VCaP (cell line): ENCODE measurements around the gene ABCA13.
A peak's percentile ranks its signal among the peaks of the same experiment; 100 is the strongest.

ENCODE experiments used
- H3K27ac ChIP-seq: fragments of 450-650 bp; 2 replicates; pipeline ENCODE4 v1.5.1; 2017
- TF ChIP-seq, protein P1 (sequence below): fragments of 450-650 bp; conservative IDR thresholded peaks from 2 replicates; pipeline ENCODE4 v1.5.1; 2017; ENCODE audit warnings: mild to moderate bottlenecking, moderate library complexity

Gene ABCA13

DNA sequence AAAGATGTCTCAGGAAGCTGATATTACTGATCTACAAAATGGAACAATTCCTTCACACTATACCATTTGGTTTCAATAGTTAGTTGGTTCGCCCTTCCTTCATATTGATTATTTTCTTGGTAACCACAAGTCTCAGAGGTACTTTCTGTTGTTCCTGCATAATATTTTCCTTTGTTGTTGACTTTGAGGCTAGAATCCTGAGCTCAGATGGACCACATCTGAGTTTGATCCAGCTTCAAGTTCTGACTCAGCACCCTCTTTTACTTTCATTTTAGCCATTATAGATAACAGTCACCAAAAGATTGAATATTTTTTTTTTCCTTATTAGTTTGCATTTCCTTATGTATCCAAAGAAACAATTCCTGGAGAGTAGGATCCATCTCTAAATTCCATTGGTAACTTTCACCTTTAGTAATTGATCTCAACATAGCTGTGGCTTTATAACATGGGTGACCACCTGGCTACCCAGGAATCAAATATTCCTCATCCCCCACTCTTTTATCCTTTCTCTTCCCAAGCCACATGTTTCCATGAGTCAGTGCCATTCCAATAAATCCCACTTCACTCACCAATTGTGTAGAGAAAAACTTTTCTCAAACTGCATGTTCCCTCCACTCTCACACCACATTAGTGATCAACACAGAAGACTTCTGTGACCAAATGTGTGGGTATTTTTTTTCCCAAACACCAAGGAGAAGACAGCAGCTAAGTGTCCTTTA lies 9.7 kb upstream of the ABCA13 start:
- TF ChIP-seq, protein P1, sequence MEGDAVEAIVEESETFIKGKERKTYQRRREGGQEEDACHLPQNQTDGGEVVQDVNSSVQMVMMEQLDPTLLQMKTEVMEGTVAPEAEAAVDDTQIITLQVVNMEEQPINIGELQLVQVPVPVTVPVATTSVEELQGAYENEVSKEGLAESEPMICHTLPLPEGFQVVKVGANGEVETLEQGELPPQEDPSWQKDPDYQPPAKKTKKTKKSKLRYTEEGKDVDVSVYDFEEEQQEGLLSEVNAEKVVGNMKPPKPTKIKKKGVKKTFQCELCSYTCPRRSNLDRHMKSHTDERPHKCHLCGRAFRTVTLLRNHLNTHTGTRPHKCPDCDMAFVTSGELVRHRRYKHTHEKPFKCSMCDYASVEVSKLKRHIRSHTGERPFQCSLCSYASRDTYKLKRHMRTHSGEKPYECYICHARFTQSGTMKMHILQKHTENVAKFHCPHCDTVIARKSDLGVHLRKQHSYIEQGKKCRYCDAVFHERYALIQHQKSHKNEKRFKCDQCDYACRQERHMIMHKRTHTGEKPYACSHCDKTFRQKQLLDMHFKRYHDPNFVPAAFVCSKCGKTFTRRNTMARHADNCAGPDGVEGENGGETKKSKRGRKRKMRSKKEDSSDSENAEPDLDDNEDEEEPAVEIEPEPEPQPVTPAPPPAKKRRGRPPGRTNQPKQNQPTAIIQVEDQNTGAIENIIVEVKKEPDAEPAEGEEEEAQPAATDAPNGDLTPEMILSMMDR: no peak
- H3K27ac ChIP-seq: no peak overlapping the region

DNA sequence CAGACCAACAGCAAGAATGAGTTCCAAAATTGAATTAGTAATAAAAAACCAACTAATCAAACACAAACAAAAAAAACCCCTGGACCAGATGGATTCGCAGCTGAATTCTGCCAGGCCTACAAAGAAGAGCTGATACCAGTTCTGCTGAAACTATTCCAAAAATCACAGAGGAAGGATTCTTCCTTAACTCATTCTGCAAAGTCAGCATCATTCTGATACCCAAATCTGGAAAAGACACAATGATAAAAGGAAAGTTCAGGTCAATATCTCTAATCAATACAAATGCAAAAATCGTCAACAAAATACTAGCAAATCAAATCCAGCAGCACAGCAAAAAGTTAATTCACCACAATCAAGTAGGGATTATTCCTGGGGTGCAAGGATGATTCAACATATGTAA lies 6.1 kb upstream of the ABCA13 start:
- TF ChIP-seq, protein P1: no peak
- H3K27ac ChIP-seq: no peak overlapping the region

DNA sequence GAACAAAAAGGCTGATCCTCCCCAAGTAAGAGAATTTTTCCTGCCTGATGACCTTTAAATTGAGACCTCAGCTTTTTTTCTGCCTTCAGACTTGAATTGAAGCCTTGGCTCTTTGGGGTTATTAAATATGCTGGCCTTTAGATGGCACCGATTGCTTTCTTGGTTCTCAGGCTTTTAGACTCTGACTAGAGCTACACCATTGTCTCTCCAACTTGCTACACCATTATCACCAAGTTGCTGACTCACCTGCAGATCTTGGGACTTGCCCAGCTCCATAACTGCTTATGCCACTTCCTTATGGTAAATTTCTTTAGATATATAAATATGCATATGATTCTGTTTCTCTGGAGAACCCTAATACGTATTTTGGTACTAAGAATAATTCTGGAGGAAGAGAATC lies 3.1 kb upstream of the ABCA13 start:
- no peak overlapping the region for H3K27ac ChIP-seq
- TF ChIP-seq, protein P1: no peak

DNA sequence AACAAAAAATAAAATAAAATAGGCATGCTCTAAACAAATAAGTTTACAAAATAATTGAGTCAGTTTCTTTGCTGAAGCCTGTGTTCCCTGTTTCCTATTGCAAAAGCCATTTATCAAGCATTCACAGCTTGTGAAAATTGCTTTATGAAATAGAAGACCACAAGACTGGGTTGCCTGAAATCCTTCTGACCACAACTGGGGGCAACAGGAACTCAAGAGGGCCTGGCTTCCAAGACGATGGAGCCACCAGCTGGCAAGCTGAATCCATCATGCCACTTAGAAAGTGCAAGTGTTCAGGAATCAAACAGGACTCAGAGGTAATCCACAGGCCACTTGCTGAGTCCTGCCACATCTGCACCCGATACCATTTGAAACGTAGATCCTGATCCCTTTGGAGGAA lies 752 bp upstream of the ABCA13 start:
- TF ChIP-seq, protein P1: no peak
- no peak overlapping the region for H3K27ac ChIP-seq

DNA sequence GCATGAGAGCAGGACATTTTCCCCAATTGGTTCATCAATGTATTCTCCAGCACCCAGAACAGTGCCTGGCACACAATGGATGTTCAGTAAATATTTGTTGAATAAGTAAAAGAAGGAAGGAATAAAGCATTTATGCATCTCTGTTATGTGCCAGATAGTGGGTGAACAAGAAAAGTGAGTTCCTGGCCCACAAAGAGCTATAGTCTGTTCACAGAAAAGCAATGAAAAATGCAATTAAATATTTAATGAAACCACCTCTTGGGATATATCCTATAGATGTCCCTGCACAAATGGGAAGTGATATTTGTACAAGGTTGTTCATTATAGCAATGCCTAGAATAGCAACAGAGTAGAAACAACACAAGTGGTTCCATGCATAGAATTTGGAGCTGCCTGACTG lies 2.1 kb downstream of the ABCA13 start:
- TF ChIP-seq, protein P1: no peak
- peak overlapping the region; percentile 70 for H3K27ac ChIP-seq

DNA sequence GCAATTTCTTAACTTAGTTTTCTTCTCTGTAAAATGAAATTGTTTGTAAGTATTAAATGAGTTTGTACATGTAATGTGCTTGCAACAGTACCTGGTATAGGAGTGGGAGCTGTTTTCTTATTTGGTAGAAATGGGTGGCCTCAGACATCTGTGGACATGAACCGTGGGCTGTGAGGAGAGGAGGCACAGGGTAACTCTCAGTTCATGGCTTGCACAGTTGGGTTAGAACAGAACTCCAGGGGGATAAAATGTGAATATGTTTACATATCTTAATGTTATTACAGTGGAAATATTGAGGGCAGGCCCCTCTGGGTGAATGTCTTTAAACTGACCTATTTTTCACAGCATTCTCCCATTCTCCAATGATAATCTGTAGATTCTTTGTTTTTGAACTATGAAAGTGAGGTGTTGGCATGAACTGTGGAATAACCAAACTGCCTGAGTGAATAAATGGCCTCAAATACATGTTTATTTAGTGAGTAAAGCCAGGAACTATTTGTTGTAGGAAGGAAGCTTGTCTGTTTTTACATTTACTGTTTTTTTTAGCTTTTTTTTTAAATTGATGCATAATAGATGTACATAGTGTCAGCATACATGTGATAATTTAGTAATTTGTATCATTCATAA lies 2.6 kb downstream of the ABCA13 start:
- TF ChIP-seq, protein P1: no peak
- peak overlapping the region; percentile 70 for H3K27ac ChIP-seq

DNA sequence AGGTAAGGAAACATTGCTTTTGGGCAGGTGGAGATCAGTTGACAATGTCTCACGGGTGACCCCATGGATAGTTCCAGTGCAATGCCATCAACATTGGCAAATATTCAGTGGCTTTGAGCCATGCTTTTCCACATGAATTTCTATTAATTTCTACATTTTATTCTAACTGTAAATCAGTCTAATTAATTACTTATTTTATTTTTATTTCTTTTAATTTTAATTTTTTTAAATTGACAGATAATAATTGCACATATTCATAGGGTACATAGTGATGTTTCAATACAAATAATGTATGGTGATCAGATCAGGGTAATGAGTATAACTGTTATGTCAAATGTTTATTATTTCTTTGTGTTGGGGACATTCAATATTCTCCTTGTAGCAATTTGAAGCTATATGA lies 3.8 kb downstream of the ABCA13 start:
- TF ChIP-seq, protein P1: no peak
- peak overlapping the region; percentile 70; the same call in 1 of the 2 replicates for H3K27ac ChIP-seq
